Ovary (tissue), 3 donors: ENCODE data around the gene EGF.

Source experiments
- EP300 ChIP-seq: sonication (generic); formaldehyde crosslinking; IDR thresholded peaks from one replicate; pipeline ENCODE4 v1.6.1; 2017; ENCODE audit warnings: antibody characterized with exemption
- POLR2A ChIP-seq: fragments of 450-650 bp; IDR thresholded peaks from one replicate; pipeline ENCODE4 v1.6.1; 2017; ENCODE audit warnings: antibody characterized with exemption, mild to moderate bottlenecking, moderate library complexity
- TF ChIP-seq, protein P1 (sequence below), 3 donors: fragments of 450-650 bp in 2 of 3; fragments of 200-600 bp in 1 of 3; IDR thresholded peaks; one replicate each; pipeline versions ENCODE4 v1.5.1 to v1.8.0; 2016 to 2022; ENCODE audit warnings: antibody characterized with exemption in 3 of 3, mild to moderate bottlenecking in 1 of 3
- donor health status: DM: no; HTN: no; CAD: no.

DNA sequence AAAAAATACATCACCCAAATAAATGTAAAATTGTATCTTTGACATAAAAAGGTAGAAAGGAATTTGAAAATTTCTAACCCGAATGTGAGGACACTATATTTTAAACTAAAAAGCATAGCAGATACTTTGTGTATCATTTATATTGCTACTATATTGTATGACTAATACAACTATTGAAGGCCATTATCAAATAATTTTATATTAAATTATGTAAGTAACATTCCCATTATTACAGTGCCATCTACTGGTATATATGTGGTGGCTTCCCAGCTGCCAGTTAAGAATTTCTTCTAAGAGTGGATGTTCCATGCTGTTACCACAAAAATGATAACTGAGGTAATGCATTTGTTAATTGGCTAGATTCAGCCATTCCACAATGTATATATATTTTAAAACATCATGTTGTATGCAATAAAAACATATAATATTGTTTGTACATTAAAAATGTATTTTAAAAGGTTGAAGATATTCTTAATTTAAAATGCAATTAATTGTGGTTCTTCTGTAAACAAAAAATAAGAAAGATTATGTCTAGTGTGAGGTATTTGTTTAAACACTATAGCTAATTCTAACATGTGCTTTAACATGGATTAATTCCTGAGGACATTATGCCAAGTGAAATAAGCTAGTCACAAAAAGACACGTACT, 65.3 kb downstream of the EGF start:
- TF ChIP-seq EP300 (no peak), POLR2A (no peak)
- TF ChIP-seq, protein P1, sequence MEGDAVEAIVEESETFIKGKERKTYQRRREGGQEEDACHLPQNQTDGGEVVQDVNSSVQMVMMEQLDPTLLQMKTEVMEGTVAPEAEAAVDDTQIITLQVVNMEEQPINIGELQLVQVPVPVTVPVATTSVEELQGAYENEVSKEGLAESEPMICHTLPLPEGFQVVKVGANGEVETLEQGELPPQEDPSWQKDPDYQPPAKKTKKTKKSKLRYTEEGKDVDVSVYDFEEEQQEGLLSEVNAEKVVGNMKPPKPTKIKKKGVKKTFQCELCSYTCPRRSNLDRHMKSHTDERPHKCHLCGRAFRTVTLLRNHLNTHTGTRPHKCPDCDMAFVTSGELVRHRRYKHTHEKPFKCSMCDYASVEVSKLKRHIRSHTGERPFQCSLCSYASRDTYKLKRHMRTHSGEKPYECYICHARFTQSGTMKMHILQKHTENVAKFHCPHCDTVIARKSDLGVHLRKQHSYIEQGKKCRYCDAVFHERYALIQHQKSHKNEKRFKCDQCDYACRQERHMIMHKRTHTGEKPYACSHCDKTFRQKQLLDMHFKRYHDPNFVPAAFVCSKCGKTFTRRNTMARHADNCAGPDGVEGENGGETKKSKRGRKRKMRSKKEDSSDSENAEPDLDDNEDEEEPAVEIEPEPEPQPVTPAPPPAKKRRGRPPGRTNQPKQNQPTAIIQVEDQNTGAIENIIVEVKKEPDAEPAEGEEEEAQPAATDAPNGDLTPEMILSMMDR (IDR thresholded peaks at IDR 0.05) = peak in 1 of 3 donors; percentile 32
